PC-3 (cell line): ENCODE results near the gene CSRP1. TPM values are rescaled to one million over a fixed set of nuclear protein-coding genes. Genes with fewer than 3 reads are reported as not detected.

Source experiments
- ATAC-seq: fragments of 200-7000 bp; cut with Tn5 transposase; 2 replicates; pipeline ENCODE4 v1.9.1; 2020; ENCODE audit warnings: mild to moderate bottlenecking, moderate library complexity
- BruUV-seq: library from RNA; stranded (reverse); fragments of 400-500 nt; replicated peaks from 2 replicates; lab custom pipeline; 2021; lab: Mats Ljungman, UMichigan
- CTCF ChIA-PET: fragments of 300-600 bp; sonication (Branson Sonifier 250); formaldehyde crosslinking; loops from one replicate; lab custom pipeline; 2022; ENCODE audit warnings: antibody characterized with exemption; lab: Charles Lee
- POLR2A ChIA-PET: fragments of 300-600 bp; sonication (Branson Sonifier 250); formaldehyde crosslinking; loops from one replicate; lab custom pipeline; 2022; ENCODE audit warnings: antibody characterized with exemption; ENCODE audit not compliant: unreplicated experiment; lab: Charles Lee
- DNase-seq: peaks from one replicate; pipeline ENCODE4 v3.0.0-alpha.2; 2015
- H2AFZ ChIP-seq: fragments of 300-600 bp; sonication (generic); 2 replicates; pipeline ENCODE4 v1.6.0; 2016; ENCODE audit warnings: antibody characterized with exemption, low read length
- H3F3A ChIP-seq: fragments of 300-600 bp; sonication (generic); one replicate; pipeline ENCODE4 v1.6.0; 2017; ENCODE audit warnings: antibody characterized with exemption, low read length, control low read depth, mild to moderate bottlenecking; ENCODE audit not compliant: unreplicated experiment
- H3K27ac ChIP-seq: fragments of 300-600 bp; sonication (generic); 2 replicates; pipeline ENCODE4 v1.5.1; 2016; ENCODE audit warnings: mild to moderate bottlenecking, low read length
- H3K27me3 ChIP-seq: fragments of 300-600 bp; sonication (generic); 2 replicates; pipeline ENCODE4 v1.6.1; 2016; ENCODE audit warnings: low read length, mixed read lengths
- H3K36me3 ChIP-seq: fragments of 300-600 bp; sonication (generic); 2 replicates; pipeline ENCODE4 v1.6.1; 2016; ENCODE audit warnings: low read depth, mixed run types, low read length, mixed read lengths
- H3K4me1 ChIP-seq: fragments of 300-600 bp; sonication (generic); 2 replicates; pipeline ENCODE4 v1.5.1; 2016; ENCODE audit warnings: low read length; ENCODE audit not compliant: insufficient read depth
- H3K4me2 ChIP-seq: fragments of 300-600 bp; sonication (generic); 2 replicates; pipeline ENCODE4 v1.6.0; 2016; ENCODE audit warnings: low read length
- H3K4me3 ChIP-seq: fragments of 300-600 bp; sonication (generic); 2 replicates; pipeline ENCODE4 v1.5.1; 2016; ENCODE audit warnings: mild to moderate bottlenecking, low read length, mixed read lengths
- H3K79me2 ChIP-seq: fragments of 300-600 bp; sonication (generic); 2 replicates; pipeline ENCODE4 v1.6.1; 2017; ENCODE audit warnings: low read length, mixed read lengths
- H3K9ac ChIP-seq: fragments of 300-600 bp; sonication (generic); 2 replicates; pipeline ENCODE4 v1.6.0; 2016; ENCODE audit warnings: mild to moderate bottlenecking, low read length
- H3K9me2 ChIP-seq: fragments of 300-600 bp; sonication (generic); replicated peaks from 2 replicates; pipeline ENCODE4 v1.6.1; 2016; ENCODE audit warnings: mixed run types, low read length, mixed read lengths
- H3K9me3 ChIP-seq: fragments of 300-600 bp; sonication (generic); 2 replicates; pipeline ENCODE4 v1.6.1; 2016; ENCODE audit warnings: low read length, mixed read lengths
- H4K20me1 ChIP-seq: fragments of 300-600 bp; sonication (generic); 2 replicates; pipeline ENCODE4 v1.6.1; 2016; ENCODE audit warnings: low read length, mixed read lengths
- CTCF ChIP-seq: fragments of 300-600 bp; sonication (generic); conservative IDR thresholded peaks from 2 replicates; pipeline ENCODE4 v1.5.1; 2017; ENCODE audit warnings: antibody characterized with exemption, low read depth, mild to moderate bottlenecking, low read length
- EZH2 ChIP-seq: fragments of 300-600 bp; sonication (generic); IDR thresholded peaks from one replicate; pipeline ENCODE4 v1.6.1; 2017; ENCODE audit warnings: antibody characterized with exemption, mild to moderate bottlenecking, low read length; ENCODE audit not compliant: unreplicated experiment
- EZH2phosphoT487 ChIP-seq: fragments of 300-600 bp; sonication (generic); IDR thresholded peaks from 2 replicates; pipeline ENCODE4 v1.6.1; 2018; ENCODE audit warnings: mild to moderate bottlenecking, antibody characterized with exemption, low read length, borderline replicate concordance
- intact Hi-C: fragments of 100-400 bp; cut with micrococcal nuclease; formaldehyde crosslinking; loops from 2 replicates; pipeline ENCODE4 v1.9.0; 2023
- total RNA-seq: library from RNA; depleted of rRNA; stranded (reverse); fragments of >200 nt; gene quantifications from 2 replicates; pipeline ENCODE4 v1.2.3, GENCODE V29; 2014

The CSRP1 gene
- total RNA-seq, 1 experiment from 2014 or later: 147 TPM

DNA sequence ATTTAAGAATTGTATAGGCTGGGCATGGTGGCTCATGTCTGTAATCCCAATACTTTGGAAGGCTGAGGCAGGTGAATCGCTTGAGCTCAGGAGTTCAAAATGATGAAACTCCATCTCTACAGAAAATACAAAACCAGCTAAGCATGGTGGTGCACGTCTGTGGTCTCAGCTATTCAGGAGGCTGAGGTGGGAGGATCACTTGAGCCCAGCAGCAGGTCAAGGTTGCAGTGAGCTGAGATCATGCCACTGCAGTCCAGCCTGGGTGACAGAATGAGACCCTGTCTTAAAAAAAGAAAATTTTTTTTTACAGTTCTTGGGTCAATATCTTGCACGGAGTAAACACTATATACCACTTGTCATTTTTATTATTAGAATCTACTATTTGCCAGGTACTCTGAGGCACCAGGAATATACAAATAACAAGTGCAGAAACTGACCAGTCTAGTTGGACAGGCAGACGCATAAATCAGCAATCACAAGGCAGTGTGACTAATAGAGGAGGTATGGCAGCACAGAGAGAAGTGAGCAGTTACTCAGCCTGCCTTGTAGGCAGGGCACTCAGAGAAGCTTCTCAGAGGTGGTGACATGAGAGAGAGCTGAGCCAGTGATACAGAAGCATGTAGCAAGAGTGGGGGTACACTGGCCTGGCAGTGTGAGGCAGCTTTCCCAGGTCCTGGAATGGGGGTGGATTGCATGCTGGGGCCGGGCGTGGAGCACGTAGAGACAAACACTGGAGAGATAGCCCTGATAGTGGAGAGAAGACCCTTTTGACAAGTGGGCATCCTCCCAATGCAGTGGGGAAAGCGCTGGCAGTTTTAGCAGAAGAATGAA is 45.9 kb downstream of the CSRP1 start:
- BruUV-seq: no TSS peak
- Histone ChIP-seq H2AFZ (no peak overlapping the region), H3F3A (peaks cover 13% of the 10 kb centered on the region), H3K4me1 (peaks cover 71% of the 10 kb centered on the region), H3K9ac (peak overlapping the region; percentile 80), H3K9me3 (no peaks in the 10 kb centered on the region), H3K79me2 (peaks cover 17% of the 10 kb centered on the region), H3K4me3 (peak overlapping the region; percentile 37), H4K20me1 (no peaks in the 10 kb centered on the region), H3K27ac (peak overlapping the region; percentile 84), H3K36me3 (peaks cover 17% of the 10 kb centered on the region), H3K4me2 (peak overlapping the region; percentile 73), H3K27me3 (no peaks in the 10 kb centered on the region), H3K9me2 (no peaks in the 10 kb centered on the region)
- TF ChIP-seq EZH2phosphoT487 (no peak), CTCF (no peak), EZH2 (no peak)
- ChIA-PET CTCF (interaction anchor here (0.7 to 3.4 kb wide), 6 partner anchors 10 to 28 kb away, joined by 3 to 31 read pairs (median 4); no protein-coding TSS in a partner anchor), POLR2A (interaction anchor here (0.5 to 1.6 kb wide), 4 partner anchors 15 to 417 kb away, joined by 3 to 7 read pairs (median 6); no protein-coding TSS in a partner anchor)
- ATAC-seq (peak; percentile 86), DNase-seq (peak; percentile 100)
- intact Hi-C loops: loop anchor here (1.0 kb wide), 2 partner anchors 19 to 26 kb away; no protein-coding TSS in a partner anchor

GRCh38 chr1:201459775-201460174 is 47.1 kb downstream of the CSRP1 start:
- peak overlapping the region; percentile 84 for H3K27ac ChIP-seq
- peak overlapping the region; percentile 48 for H3K9ac ChIP-seq
- peaks cover 5% of the 10 kb centered on the region; the same call in 1 of the 2 replicates for H3K79me2 ChIP-seq
- BruUV-seq: no TSS peak
- peaks cover 13% of the 10 kb centered on the region for H3F3A ChIP-seq
- ChIA-PET POLR2A (no interaction called here), CTCF (no interaction called here)
- H3K36me3 ChIP-seq: peaks cover 6% of the 10 kb centered on the region; the same call in 1 of the 2 replicates
- H3K9me3 ChIP-seq: no peaks in the 10 kb centered on the region
- ATAC-seq (no peak), DNase-seq (peak; percentile 51)
- H3K27me3 ChIP-seq: no peaks in the 10 kb centered on the region
- no peak overlapping the region for H2AFZ ChIP-seq
- peak overlapping the region; percentile 73 for H3K4me2 ChIP-seq
- no peak overlapping the region for H3K4me3 ChIP-seq
- H3K9me2 ChIP-seq: no peaks in the 10 kb centered on the region
- H4K20me1 ChIP-seq: no peaks in the 10 kb centered on the region
- peaks cover 65% of the 10 kb centered on the region for H3K4me1 ChIP-seq
- intact Hi-C loops: no loop called here
- TF ChIP-seq EZH2: no peak
- no peak for TF ChIP-seq CTCF
- TF ChIP-seq EZH2phosphoT487: no peak

DNA sequence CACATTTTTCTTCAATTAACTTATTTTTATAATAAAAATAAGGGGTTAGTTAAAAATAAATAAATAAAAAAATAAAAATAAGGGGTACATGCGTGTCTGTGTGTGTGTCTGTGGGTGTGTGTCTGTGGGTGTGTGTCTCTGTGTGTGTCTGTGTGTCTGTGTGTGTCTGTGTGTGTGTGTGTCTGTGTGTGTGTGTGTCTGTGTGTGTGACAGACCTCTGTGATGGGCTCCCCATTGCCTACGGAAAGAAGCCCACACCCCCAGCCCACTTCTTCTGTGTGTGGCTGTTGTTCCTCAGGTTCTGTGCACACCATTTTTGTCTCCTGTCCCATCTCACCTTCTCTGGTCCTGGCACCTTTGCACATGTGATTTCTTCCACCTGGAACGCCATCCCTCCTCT is 47.9 kb downstream of the CSRP1 start:
- Histone ChIP-seq H2AFZ (no peak overlapping the region), H3K9me3 (no peaks in the 10 kb centered on the region), H3K36me3 (peaks cover under 1% of the 10 kb centered on the region; the same call in 1 of the 2 replicates), H3K4me3 (no peak overlapping the region), H4K20me1 (no peaks in the 10 kb centered on the region), H3K9me2 (no peaks in the 10 kb centered on the region), H3K27ac (no peak overlapping the region), H3F3A (peaks cover 13% of the 10 kb centered on the region), H3K4me2 (no peak overlapping the region), H3K9ac (no peak overlapping the region), H3K27me3 (no peaks in the 10 kb centered on the region), H3K4me1 (peaks cover 69% of the 10 kb centered on the region), H3K79me2 (no peaks in the 10 kb centered on the region; the same call in 1 of the 2 replicates)
- CTCF ChIA-PET: no interaction called here
- DNase-seq (no peak), ATAC-seq (no peak)
- BruUV-seq: no TSS peak
- POLR2A ChIA-PET: no interaction called here
- no peak for TF ChIP-seq EZH2phosphoT487
- no peak for TF ChIP-seq EZH2
- no peak for TF ChIP-seq CTCF
- intact Hi-C loops: no loop called here
